HUDEP-2 (cell line): ENCODE measurements around the gene MTCH1.

Experiments used
- DNase-seq, 76 experiments: peaks; one replicate each; lab custom pipeline; 2025; ENCODE audit not compliant: unreplicated experiment in 76 of 76; lab: John Stamatoyannopoulos, UW

Gene MTCH1, protein sequence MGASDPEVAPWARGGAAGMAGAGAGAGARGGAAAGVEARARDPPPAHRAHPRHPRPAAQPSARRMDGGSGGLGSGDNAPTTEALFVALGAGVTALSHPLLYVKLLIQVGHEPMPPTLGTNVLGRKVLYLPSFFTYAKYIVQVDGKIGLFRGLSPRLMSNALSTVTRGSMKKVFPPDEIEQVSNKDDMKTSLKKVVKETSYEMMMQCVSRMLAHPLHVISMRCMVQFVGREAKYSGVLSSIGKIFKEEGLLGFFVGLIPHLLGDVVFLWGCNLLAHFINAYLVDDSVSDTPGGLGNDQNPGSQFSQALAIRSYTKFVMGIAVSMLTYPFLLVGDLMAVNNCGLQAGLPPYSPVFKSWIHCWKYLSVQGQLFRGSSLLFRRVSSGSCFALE

DNA sequence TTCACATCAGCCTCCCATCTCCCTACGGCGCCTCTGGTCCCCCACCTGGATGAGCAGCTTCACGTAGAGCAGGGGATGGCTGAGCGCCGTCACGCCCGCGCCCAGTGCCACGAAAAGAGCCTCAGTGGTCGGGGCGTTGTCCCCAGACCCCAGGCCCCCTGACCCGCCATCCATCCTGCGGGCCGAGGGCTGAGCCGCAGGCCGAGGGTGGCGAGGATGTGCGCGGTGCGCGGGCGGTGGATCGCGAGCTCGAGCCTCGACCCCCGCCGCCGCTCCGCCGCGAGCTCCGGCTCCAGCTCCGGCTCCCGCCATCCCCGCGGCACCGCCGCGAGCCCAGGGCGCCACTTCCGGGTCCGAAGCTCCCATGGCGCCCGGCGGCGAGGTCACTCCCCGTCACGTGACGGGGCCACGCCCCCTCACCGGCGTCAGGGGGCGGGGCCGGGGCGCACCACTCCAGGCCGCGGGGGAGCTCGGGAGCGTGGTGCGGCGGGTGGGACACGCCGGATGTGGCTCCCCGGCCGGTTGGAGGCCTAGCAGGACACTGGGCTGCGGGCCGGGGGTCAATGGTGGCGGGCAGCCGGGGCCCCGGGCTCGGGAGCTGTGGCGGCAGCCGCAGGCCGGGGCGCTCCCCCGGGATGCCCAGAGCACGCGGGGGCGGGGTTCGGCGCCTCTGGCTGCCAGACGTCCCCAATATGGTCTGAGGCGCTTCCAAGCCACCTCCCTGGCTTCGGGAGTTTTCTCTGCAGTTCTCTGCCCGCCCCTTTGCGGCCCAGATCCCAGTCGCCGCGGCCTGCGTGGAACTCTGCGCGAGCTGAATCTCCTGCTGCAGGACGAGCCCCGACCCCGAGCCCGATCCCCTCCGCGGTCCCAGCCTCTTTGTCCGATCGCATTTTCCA, at the start of gene MTCH1:
Gene MTCH1 (minus strand): TSS at position 389 of the 896 bp plus-strand sequence. CDS start 23 bp downstream, at position 366.
- DNase-seq: peak in 75 of 76 experiments; percentile 45 to 97 (median 86)

- DNase-seq: no peak
Measured at GRCh38 chr6:37033819-37034795, 48.1 kb upstream of the MTCH1 start.

DNA sequence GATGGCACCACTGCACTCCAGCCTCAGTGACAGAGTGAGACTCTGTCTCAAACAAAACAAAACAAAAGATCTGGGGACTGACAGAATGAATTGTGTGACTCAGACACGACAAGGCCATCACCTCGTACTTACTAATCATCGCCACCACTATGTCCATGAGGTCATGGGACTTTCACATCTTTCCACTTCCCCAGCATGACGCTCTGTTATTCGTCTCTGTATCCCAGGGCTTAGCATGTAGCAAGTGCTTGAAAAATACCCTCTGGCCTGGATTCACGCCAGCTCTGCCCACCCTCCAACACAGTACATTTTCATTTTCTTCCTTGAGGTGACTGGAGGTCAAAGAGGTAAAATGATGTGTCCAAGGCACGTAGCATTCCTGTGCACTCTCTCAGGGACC, 47.3 kb upstream of the MTCH1 start:
- no peak for DNase-seq

DNA sequence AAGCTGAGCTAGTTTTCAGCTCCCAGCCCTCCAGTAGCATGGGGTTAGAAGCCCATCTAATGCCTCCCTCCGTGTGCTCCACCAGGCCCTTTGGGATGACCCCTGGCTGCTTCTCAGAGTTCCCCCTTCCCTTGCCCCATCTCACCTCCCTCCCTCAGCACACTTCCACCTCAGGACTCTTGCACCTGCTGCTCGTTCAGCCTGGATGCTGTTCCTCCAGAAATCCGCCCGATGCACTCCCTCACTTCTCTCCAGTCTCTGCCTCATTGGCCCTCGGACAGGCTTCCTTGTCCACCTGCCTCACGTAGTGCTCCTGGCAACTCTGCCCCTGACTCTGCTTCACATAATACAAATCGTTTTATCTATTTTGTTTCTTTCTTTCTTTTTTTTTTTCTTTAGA, 46.2 kb upstream of the MTCH1 start:
- no peak for DNase-seq

DNA sequence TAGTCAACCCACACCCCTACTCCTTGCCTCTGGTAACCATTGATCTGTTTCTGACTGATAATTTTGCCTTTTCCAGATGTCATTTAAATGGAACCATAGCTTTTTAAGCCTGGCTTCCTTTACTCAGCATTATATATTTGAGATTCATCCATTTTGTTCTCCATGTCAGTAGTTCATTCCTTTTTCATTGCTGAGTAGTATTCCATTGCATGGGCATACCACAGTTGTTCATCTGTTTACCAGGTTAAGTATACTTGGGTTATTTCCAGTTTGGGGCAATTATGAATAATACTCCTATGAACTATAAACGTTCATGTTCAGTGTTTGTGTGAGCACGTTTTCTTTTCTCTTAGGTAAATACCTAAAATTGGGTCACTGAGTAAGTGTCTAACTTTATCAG, 44.6 kb upstream of the MTCH1 start:
- DNase-seq: no peak

DNA sequence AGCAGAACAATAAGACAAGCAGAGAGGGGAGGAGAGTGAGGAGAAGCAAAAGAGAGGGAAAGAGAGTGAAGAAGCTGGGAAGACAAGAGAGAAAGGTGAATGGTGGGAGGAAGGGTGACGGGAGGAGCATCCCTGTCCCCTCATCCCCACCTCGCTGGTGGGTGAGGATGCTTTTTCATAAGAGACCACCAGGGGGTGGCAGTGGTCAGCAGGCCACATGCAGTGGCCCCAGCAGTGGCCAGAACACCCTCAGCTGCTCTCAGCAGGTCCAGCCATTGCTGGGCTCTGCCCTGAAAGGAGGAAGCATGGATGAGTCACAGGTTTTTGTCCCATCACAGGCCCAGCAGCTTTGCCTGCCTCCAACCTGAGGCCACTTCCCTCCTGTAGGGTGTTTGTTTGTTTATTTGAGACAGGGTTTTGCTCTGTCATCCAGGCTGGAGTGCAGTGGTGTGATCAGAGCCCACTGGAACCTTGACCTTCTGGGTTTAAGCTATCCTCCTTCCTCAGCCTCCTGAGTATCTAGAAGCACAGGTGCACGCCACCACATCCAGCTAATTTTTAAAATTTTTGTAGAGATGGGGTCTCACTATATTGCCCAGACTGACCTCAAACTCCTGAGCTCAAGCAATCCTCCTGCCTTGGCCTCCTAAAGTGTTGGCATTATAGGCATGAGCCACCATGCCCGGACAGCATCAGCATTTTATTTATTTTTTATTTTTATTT, 43.4 kb upstream of the MTCH1 start:
- peak in 71 of 76 experiments; percentile 33 to 90 (median 71) for DNase-seq

GRCh38 chr6:37027811-37028469, 41.9 kb upstream of the MTCH1 start:
- DNase-seq: no peak

DNA sequence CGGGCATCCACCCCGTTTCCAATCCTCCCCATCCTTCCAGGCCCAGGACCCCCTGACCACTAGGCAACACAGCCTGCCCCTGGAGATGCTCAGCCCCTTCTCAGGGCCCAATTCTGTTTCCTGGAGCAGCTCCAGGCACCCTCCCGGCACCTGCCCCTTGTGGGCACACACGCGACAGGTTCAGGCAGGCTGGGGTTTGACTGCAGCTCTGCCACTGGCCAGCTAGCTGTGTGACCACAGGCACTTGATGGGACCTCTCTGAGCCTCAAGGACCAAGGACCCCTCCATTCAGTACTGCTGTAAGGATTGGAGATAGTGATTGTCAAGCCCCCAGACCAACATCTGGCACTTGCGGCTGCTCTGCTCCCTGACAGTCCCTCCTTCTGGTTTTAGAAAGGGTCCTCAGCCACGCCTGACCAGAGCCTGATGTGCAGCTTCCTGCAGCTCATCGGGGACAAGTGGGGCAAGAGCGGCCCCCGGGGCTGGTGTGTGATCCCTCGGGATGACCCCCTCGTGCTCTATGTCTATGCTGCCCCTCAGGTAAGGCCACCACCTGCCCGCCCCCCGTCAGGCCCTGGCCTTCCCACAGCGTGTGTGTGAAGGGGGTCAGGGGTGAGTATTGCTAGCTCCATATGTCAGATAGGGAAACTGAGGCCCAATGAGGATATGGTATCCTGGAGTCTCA, 41.2 kb upstream of the MTCH1 start:
- peak in 1 of 76 experiments; percentile 32 for DNase-seq

GRCh38 chr6:37025621-37026466, 39.8 kb upstream of the MTCH1 start:
- DNase-seq: no peak

DNA sequence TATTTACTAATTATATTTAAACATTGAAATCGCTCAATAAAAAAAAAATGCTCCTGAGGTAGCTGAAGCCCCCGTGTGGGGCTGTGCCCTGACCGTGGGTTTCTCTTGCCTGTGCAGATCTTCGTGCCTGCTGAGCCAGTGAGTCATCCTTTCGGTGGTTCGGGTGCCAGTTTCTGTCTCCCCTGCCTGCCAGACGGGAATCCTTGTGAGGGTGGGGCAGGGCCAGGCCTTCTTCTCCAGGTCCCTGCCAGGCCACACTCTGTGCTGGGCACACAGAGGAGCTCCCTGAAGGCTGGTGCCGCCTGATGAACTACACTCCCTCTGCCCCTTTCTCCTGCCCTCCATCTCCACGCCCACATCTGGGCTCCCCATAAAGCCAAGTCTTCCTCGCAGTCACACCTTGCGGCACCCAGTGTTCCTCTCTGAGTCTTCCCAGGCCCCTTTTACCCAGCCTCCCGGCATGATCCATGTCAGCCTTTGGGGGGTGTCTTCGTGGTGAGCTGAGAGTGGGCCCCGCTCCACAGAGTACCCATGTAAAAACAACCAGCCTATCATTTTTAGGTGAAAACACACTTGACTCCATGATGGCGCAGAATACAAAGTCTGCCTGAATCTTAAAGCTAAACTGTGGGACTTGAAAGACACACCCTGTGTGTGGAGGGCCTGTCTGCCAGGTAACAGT, 38.8 kb upstream of the MTCH1 start:
- DNase-seq: peak in 61 of 76 experiments; percentile 11 to 84 (median 61)

- DNase-seq: no peak
Measured at GRCh38 chr6:37022135-37022863, 36.3 kb upstream of the MTCH1 start.

DNA sequence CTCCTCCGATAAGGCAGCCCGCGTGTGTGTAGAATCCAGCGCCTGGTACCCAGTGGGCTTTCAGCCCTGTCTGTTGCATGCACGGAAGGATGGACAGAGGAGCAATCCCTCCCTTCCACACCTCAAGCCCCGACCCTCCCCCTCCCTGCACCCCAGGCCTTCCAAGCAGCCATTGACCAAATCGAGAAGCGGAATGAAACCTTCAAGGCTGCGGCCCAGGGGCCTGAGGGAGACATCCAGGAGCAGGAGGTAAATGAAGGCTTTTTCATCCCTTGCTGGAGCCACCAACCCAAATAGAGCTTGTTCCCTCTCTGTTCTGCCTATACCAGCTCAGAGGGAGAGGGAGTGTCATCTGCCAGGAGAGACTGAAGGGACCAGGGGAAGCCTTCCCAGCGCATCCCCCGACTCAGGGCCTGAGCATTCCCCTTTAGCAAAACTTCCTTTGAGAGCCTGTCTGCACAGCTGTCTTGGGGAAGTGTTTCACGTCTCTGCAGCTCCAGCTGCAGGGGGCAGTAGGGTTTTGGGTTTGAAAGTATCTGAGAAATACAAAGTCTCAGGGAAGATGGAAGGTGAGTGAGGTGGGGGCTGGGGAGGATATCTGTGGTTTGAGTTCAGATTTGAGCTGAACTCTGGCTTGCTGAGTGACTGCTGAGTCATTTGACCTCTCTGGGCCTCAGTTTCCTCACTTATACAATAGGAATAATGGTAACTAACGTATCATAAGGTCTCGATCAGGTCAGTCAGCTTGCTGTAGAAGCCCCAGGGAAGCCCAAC, 35.5 kb upstream of the MTCH1 start:
- peak in 69 of 76 experiments; percentile 26 to 82 (median 60) for DNase-seq

DNA sequence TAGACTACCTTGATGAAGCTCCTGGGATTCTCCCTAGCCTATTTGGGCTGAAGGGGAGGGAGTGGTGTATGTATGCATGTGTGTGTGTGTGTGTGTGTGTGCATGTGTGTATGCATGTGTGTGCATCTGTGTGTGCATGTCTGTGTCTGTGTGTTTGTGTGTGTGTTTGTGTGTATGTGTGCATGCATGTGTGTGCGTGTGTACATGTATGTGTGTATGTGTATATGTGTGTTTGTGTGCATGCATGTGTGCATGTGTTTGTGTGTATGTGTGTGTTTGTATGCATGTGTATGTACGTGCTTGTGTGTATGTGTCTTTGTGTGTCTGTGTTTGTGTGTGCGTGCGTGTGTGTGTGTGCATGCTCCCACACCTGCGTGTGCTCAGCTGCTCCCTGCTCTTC, 34.8 kb upstream of the MTCH1 start:
- DNase-seq: no peak

GRCh38 chr6:37020381-37020780, 34.4 kb upstream of the MTCH1 start:
- no peak for DNase-seq

GRCh38 chr6:37019065-37019450, 33.1 kb upstream of the MTCH1 start:
- peak in 2 of 76 experiments; percentile 30 to 48 for DNase-seq
